SK-N-MC (cell line): Measurements from ENCODE around the gene SLC9C2.

ENCODE experiments used
- EZH2 ChIP-seq: fragments of 200-600 bp; sonication (generic); IDR thresholded peaks from one replicate; pipeline ENCODE4 v1.6.1; 2017; ENCODE audit warnings: antibody characterized with exemption
- POLR2AphosphoS5 ChIP-seq: IDR thresholded peaks from 2 replicates; pipeline ENCODE4 v1.6.1; 2012; ENCODE audit warnings: mild to moderate bottlenecking, low read depth, low read length, borderline replicate concordance

- no peak for TF ChIP-seq EZH2
- no peak for TF ChIP-seq POLR2AphosphoS5
These were observed 111.4 kb downstream of the SLC9C2 start for GRCh38 chr1:173491508-173491907.
